Upper lobe of right lung (tissue), 1 donor: Measurements from ENCODE around the gene IMMP2L. TPM values are rescaled to one million over a fixed set of nuclear protein-coding genes. Genes with fewer than 3 reads are reported as not detected.

Experiments
- ATAC-seq: fragments of 200-7000 bp; cut with Tn5 transposase; one replicate; pipeline ENCODE4 v1.9.1; 2020; ENCODE audit warnings: mild to moderate bottlenecking, moderate library complexity
- DNase-seq: peaks from one replicate; pipeline ENCODE4 v3.0.0-alpha.2; 2020
- H3K27ac ChIP-seq: fragments of 200-600 bp; one replicate; pipeline ENCODE4 v1.8.0; 2022
- H3K27me3 ChIP-seq: fragments of 200-600 bp; one replicate; pipeline ENCODE4 v1.8.0; 2022; ENCODE audit warnings: mild to moderate bottlenecking
- H3K36me3 ChIP-seq: fragments of 200-600 bp; one replicate; pipeline ENCODE4 v1.8.0; 2022
- H3K4me1 ChIP-seq: fragments of 200-600 bp; one replicate; pipeline ENCODE4 v1.8.0; 2022
- H3K4me3 ChIP-seq: fragments of 200-600 bp; one replicate; pipeline ENCODE4 v1.8.0; 2022; ENCODE audit warnings: mild to moderate bottlenecking
- H3K9me3 ChIP-seq: fragments of 200-600 bp; one replicate; pipeline ENCODE4 v1.8.0; 2022
- CTCF ChIP-seq: fragments of 200-600 bp; IDR thresholded peaks from one replicate; pipeline ENCODE4 v1.8.0; 2022; ENCODE audit warnings: antibody characterized with exemption
- intact Hi-C: fragments of 100-400 bp; cut with DNase I; formaldehyde crosslinking; loops from one replicate; pipeline ENCODE4 v1.11.0; 2022
- total RNA-seq: library from RNA; stranded (reverse); fragmentation: NEBNext Ultra II Directional; extraction: Animal tissue kit (Norgen Biotek cat#: 25700); gene quantifications from one replicate; pipeline ENCODE4 v1.2.1, GENCODE V29; 2021
- donor health status: DM: no; HTN: yes; CAD: no; lungs with severe emphysema.

IMMP2L gene
- total RNA-seq, 1 donor from 2014 or later: 22.0 TPM

GRCh38 chr7:110974441-110974840 is 587.9 kb downstream of the IMMP2L start:
- H3K36me3 ChIP-seq: no peaks in the 10 kb centered on the region
- ATAC-seq (no peak), DNase-seq (no peak)
- no peak overlapping the region for H3K4me3 ChIP-seq
- H3K9me3 ChIP-seq: no peaks in the 10 kb centered on the region
- no peak for TF ChIP-seq CTCF
- H3K27ac ChIP-seq: no peak overlapping the region
- H3K27me3 ChIP-seq: no peaks in the 10 kb centered on the region
- intact Hi-C loops: no loop called here
- H3K4me1 ChIP-seq: no peaks in the 10 kb centered on the region

GRCh38 chr7:110973196-110973990 is 588.9 kb downstream of the IMMP2L start:
- Histone ChIP-seq H3K4me1 (no peaks in the 10 kb centered on the region), H3K9me3 (no peaks in the 10 kb centered on the region), H3K27ac (no peak overlapping the region), H3K4me3 (no peak overlapping the region), H3K27me3 (no peaks in the 10 kb centered on the region), H3K36me3 (no peaks in the 10 kb centered on the region)
- DNase-seq (no peak), ATAC-seq (no peak)
- TF ChIP-seq CTCF: no peak
- intact Hi-C loops: no loop called here

- Histone ChIP-seq H3K9me3 (no peaks in the 10 kb centered on the region), H3K4me3 (no peak overlapping the region), H3K36me3 (no peaks in the 10 kb centered on the region), H3K27me3 (no peaks in the 10 kb centered on the region), H3K27ac (no peak overlapping the region), H3K4me1 (no peaks in the 10 kb centered on the region)
- no peak for DNase-seq
- TF ChIP-seq CTCF: no peak
- ATAC-seq: no peak
- intact Hi-C loops: no loop called here
Measured at GRCh38 chr7:110964775-110965174, 597.5 kb downstream of the IMMP2L start.

- Histone ChIP-seq H3K9me3 (no peaks in the 10 kb centered on the region), H3K36me3 (no peaks in the 10 kb centered on the region), H3K27me3 (no peaks in the 10 kb centered on the region), H3K4me3 (no peak overlapping the region), H3K4me1 (no peaks in the 10 kb centered on the region), H3K27ac (no peak overlapping the region)
- ATAC-seq: no peak
- no peak for TF ChIP-seq CTCF
- DNase-seq: no peak
- intact Hi-C loops: no loop called here
Measured at GRCh38 chr7:110962826-110963225, 599.5 kb downstream of the IMMP2L start.

GRCh38 chr7:110962374-110962773 is 599.9 kb downstream of the IMMP2L start:
- ATAC-seq: no peak
- no peaks in the 10 kb centered on the region for H3K4me1 ChIP-seq
- DNase-seq: no peak
- no peaks in the 10 kb centered on the region for H3K9me3 ChIP-seq
- H3K27me3 ChIP-seq: no peaks in the 10 kb centered on the region
- intact Hi-C loops: no loop called here
- H3K27ac ChIP-seq: no peak overlapping the region
- no peak for TF ChIP-seq CTCF
- H3K4me3 ChIP-seq: no peak overlapping the region
- no peaks in the 10 kb centered on the region for H3K36me3 ChIP-seq

- ATAC-seq (no peak), DNase-seq (no peak)
- Histone ChIP-seq H3K4me3 (no peak overlapping the region), H3K9me3 (no peaks in the 10 kb centered on the region), H3K27ac (no peak overlapping the region), H3K36me3 (no peaks in the 10 kb centered on the region), H3K27me3 (no peaks in the 10 kb centered on the region), H3K4me1 (no peaks in the 10 kb centered on the region)
- intact Hi-C loops: no loop called here
- TF ChIP-seq CTCF: no peak
Measured at GRCh38 chr7:110960811-110961210, 601.5 kb downstream of the IMMP2L start.
